22Rv1 (cell line): Measurements from ENCODE around the gene ZFP3.

Experiments used
- ZFX ChIP-seq: fragments of 450-650 bp; IDR thresholded peaks from 2 replicates; pipeline ENCODE4 v1.6.1; 2017; ENCODE audit warnings: antibody characterized with exemption, borderline replicate concordance
- TF ChIP-seq, protein P1 (sequence below): fragments of 450-650 bp; IDR thresholded peaks from 2 replicates; pipeline ENCODE4 v1.5.1; 2017; ENCODE audit warnings: mild to moderate bottlenecking

DNA sequence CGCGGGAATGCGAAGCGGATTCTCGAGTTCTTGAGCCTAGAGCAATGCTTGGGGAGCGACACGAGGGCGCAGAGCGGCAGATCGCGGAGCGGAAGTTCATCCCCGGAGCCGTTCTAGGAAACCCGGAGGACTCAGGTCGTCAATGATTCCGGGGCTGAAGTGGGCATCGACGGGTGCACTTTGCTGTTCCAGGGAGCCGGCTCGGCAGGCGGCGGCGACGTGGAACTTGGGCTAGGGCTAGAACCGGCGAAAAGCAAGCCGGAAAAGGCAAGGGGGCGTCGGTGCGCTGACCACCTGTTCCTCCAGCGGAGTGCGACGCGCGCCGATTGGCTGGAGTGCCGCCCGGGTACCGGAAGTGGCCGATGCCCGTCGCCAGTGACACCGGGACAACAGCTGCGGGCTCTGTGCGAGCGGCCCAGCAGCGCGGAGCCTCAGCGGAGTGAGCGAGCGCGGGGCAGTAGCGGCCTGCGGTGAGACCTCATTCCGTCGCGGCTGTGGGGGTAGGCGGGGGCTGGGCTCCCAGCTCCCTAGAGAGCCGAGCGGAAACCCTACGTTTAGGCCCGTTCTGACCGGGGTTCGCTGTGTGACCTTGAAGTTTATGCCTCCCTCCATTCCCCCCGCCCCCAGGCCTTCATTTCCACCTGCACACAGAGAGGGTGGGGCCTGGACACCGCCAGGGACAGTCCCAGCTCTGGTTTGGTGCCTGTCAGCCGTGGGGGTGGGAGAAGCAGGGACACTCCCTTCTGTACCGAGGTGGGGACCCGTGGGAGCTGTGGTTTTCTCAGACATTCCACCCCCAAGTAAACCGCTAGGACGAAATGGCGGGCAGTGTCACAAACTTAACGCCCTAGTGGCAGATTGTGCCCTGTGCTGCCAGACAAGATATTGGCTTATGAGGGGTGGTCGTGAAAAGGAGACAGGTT lies at the start of gene ZFP3:
- TF ChIP-seq, protein P1, sequence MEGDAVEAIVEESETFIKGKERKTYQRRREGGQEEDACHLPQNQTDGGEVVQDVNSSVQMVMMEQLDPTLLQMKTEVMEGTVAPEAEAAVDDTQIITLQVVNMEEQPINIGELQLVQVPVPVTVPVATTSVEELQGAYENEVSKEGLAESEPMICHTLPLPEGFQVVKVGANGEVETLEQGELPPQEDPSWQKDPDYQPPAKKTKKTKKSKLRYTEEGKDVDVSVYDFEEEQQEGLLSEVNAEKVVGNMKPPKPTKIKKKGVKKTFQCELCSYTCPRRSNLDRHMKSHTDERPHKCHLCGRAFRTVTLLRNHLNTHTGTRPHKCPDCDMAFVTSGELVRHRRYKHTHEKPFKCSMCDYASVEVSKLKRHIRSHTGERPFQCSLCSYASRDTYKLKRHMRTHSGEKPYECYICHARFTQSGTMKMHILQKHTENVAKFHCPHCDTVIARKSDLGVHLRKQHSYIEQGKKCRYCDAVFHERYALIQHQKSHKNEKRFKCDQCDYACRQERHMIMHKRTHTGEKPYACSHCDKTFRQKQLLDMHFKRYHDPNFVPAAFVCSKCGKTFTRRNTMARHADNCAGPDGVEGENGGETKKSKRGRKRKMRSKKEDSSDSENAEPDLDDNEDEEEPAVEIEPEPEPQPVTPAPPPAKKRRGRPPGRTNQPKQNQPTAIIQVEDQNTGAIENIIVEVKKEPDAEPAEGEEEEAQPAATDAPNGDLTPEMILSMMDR, result no peak
- no peak for TF ChIP-seq ZFX
